Activated CD8-positive, alpha-beta memory T cell treated with anti-CD3 and anti-CD28 coated beads, Interleukin-2, amount 50 U/mL, for 1 hour (primary cell): Measurements from ENCODE around the gene RYR2.

ENCODE experiments used
- DNase-seq: peaks from one replicate; pipeline ENCODE4 v3.0.0-alpha.2; 2020; ENCODE audit errors: extremely low read depth

RYR2 gene

DNA sequence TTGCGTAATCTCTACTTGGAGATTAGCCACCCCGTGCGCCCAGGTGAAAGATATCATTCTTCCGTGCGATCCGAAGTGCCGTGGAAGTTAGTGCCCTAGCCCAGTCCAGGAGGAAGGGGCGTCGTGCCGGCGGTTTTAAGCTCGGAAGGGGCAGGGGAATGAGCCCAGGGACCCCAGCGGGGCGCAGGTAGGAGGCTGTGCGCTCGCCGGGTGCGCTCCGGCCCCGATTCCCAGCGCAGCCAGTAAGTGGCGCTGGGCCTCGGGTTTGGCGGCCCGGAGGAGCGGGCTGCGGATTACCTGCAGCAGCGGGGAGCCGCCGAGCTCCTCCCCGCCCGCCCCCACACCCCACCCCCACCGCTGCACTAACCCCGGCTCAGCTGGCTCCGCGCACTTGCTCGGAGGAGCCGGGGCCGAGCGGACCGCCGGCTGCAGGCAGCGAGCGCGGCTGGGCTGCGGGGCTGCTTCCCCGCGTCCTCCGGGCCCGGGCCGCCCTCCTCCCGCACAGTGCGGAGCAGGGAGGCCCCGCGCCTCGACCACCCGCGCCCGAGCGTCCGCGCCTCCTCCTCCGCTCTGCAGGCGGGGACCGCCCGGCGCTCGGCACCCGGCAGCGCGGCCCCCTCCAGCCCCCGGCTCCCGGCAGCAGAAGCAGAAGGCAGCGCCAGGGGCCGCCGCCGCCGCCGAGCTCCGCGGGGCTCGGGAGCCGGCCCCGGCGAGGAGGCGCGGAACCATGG is at the start of gene RYR2:
Gene RYR2, plus strand, starts transcription at position 390 of the 731 bp plus-strand sequence. Its CDS starts 338 bp downstream, at position 728.
- DNase-seq: no peak

- DNase-seq: no peak
Measured at GRCh38 chr1:236992449-236992848, 49.5 kb upstream of the RYR2 start.

- no peak for DNase-seq
Measured at GRCh38 chr1:236994450-236994849, 47.5 kb upstream of the RYR2 start.

DNA sequence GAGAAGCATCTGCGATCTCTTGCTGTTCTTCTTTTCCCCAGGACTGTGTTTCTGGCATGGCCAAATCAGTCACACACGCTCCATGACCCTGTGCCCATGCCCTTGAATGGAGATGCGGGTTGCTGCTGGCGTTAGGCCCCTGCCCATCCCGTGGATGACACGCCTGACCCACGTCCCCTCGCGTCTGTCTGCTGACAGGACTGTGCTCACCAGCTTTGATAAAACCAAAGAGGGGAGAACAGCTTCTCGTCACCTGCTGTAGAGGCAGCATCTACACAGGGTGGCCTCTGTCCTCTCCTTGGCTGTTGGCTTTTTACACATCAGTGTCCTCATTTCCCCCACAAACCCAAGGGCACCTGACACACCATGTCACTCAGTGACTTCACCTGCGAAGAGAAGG is 44.6 kb upstream of the RYR2 start:
- no peak for DNase-seq

DNA sequence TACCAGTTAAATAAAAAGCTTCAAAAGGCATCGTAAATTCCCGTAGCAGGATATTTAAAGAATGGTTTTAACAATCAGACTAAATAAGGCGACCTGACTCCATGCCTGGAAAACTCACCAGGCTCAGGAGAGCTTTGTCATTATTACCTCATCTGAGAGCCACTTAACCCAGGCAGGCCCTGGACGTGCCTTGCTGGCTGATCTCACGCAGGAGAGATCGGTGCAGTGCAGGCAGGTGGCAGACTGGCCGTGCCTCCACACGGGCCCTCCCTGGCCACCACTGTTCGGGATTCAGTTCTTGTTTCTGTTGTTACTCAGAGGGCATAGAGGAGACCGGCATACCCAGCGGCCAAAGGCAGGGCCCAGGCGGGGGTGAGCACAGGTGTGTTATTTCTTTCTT is 44.1 kb upstream of the RYR2 start:
- DNase-seq: no peak

- DNase-seq: no peak
Measured at GRCh38 chr1:236998546-236998945, 43.4 kb upstream of the RYR2 start.

GRCh38 chr1:237000191-237000590 is 41.8 kb upstream of the RYR2 start:
- no peak for DNase-seq

- DNase-seq: no peak
Measured at GRCh38 chr1:237003516-237003915, 38.5 kb upstream of the RYR2 start.

GRCh38 chr1:237004116-237004515 is 37.9 kb upstream of the RYR2 start, which contains the start of gene MT1HL1:
TSS of gene MT1HL1 (minus strand) at chr1:237004441. CDS start at chr1:237004372, 69 bp downstream.
- no peak for DNase-seq

- DNase-seq: no peak
Measured at GRCh38 chr1:237005674-237006073, 36.3 kb upstream of the RYR2 start.

DNA sequence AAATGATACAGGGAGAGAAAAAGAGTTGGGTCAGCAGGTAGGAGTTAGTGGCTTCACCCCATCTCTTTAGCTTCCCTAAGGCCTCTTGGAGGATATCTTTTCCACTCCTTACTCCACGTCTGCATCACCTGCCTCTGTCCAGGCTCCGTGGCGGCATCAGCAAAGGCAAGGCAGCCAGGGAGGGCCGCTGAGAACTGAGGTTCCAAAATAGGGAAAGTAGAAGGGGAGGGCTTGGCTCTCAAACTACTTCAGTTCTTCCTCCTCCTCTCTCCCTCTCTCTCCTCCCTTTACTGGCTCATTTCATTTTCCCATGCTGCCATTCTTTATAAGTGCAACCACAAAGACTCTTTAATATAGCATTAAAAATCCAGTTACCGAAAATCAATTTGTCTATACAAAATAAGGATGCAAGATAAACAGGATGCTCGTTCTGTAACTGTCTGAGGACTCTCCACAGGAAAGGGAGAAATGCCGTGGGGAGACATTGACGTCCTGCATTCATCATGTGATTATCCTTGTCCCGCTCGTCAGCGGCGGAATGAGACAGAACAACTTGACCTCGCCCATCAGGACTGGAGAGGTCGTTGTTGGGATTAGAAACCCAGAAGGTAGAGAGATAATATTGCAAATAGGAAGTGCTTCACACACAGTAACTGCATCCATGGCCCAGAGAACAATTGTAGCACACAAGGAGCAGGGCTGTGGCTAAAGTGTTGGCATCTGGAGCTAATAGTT is 34.7 kb upstream of the RYR2 start:
- DNase-seq: no peak

GRCh38 chr1:237009611-237010010 is 32.4 kb upstream of the RYR2 start:
- no peak for DNase-seq

DNA sequence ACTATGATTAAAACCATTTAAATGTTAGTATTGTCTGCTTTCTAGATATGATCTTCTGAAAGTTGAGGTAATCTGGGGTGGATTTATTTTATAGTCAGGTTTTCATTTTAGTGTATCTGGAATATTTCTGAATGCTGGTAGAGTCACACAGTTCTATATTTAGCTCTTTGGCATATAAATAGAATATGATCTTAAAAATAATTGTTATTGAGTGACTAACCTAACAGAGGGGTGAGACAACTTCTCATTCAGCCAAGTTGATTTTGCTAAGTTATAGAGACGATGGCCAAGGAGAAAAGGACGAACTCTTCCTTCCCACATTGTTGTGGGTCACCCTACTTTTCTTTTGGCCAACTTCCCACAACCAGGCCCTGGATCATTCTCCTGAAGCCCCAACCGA is 30.6 kb upstream of the RYR2 start:
- DNase-seq: no peak

GRCh38 chr1:237012361-237012760 is 29.6 kb upstream of the RYR2 start:
- no peak for DNase-seq

GRCh38 chr1:237012788-237013383 is 29.1 kb upstream of the RYR2 start:
- DNase-seq: no peak

DNA sequence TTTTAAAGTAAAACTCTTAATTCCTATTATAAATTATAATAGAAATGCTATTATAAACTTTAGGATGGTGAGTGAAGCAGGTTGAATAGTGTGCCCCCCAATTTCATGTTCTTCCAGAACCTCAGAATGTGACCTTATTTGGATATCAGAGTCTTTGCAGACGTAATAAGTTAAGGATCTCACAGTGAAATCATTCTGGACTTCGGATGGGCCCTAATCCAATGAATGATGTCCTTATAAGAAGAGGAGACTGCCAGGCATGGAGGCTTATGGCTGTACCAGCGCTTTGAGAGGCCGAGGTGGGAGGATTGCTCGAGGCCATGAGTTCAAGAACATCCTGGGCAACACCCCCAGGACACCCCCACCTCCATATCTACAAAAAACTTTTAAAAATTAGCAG is 28.4 kb upstream of the RYR2 start:
- no peak for DNase-seq

DNA sequence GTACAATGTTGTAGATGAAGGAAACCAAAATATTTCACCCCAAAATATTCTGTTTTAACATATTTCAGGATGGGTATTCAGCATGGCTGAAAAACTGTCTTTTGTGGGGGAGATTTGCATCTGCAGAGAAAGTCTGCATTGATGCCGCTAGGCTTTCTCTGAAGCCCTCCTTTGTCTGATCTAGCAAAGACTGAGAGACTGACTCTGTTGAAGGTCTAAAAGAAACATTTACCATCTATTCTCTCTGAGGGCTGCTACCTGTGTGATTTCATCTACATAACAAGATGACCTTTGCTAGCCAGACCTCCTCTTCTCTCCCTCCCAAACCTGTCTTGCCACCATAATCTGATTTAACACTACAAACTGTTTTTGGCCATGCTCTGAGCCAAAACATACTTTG is 25.4 kb upstream of the RYR2 start:
- no peak for DNase-seq

- DNase-seq: no peak
Measured at GRCh38 chr1:237018896-237019295, 23.1 kb upstream of the RYR2 start.

DNA sequence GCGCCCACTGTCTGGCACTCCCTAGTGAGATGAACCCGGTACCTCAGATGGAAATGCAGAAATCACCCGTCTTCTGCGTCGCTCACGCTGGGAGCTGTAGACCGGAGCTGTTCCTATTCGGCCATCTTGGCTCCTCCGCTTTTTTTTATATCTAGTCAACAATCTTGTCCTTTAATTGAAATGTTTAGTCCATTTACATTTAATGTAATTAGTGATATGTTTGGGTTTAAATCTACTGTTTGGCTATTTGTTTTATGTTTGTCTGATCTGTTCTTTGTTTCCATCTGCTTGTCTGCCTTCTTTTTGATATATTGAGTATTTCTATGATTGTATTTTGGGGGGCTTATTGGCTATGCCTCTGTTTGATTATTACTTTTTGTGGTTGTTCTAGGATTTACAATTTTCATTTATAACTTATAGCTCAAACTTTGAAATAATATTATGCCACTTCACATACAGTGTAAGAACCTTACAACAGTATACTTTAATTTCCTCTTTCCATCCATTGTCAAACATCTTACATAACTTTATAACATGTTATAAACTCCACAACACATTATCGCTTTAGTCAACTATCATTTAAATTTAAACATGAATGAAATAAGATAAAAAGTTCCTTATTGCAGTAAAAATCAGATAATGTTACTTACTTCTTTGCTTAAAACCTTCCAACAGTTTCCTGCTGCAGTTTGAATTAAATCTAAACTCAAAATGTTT is 16.5 kb upstream of the RYR2 start:
- DNase-seq: no peak

DNA sequence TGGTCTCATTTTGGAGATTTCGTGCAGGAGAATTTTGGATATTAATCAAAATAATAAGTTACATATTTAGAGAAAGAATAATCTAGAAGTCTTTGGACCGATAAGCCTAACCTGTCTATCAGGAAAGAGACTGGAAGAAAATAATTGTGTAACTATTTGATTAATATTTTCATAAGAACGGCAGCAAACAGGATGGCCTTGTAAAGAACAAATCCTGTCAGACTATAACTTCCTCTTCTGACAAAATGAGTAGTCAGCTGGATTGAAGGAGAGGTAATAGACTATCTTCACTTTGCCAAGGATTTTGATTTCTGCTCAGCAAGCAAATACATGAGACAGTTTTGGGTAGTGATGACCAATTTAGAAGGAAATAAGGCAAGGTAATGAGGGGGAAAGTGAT is 12.7 kb upstream of the RYR2 start:
- no peak for DNase-seq

- DNase-seq: no peak
Measured at GRCh38 chr1:237029850-237030535, 12.0 kb upstream of the RYR2 start.

DNA sequence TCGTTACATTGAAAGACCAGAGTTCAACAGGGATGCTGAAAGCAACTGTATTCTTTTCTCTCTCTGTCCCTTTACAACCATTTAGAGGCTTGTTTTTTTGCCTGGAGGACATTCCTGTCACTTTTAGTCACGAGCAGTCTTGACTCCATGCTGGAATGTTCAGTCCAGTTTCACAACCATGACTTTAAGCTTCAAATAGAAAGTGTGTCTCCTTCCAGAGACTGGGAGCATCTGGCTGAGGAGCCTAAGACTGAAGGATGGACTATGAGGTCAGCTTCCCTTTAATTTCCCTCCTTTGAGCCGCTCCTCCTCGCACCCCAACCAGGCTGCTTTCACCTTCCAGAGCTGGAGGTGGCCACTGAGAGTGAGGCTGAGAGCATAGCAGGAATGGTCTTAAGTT is 10.5 kb upstream of the RYR2 start:
- DNase-seq: no peak
